NCI-H1417 (cell line): Measurements from ENCODE around the gene PHGDH.
A peak's percentile ranks its signal among the peaks of the same experiment; 100 is the strongest.
"Not testable (repeated sequence)": the region's sequence is repeated elsewhere in the genome, so short reads cannot be mapped to it uniquely, and the experiment has no call there.

Experiments used
- DNase-seq, 3 experiments: peaks; one replicate each; lab custom pipeline; 2025; lab: John Stamatoyannopoulos, UW

The PHGDH gene

GRCh38 chr1:119711804-119712341 is at the start of gene PHGDH:
Gene PHGDH, plus strand, starts transcription at chr1:119711934. Its CDS starts 89 bp downstream, at chr1:119712023.
- peak; percentile 60 to 91 (median 73) for DNase-seq

GRCh38 chr1:119662034-119662437 is 49.7 kb upstream of the PHGDH start:
- peak in 1 of 3 experiments; percentile 30 for DNase-seq

GRCh38 chr1:119664067-119664466 is 47.7 kb upstream of the PHGDH start:
- DNase-seq = no peak

- no peak for DNase-seq
Measured at GRCh38 chr1:119667173-119667572, 44.6 kb upstream of the PHGDH start.

- DNase-seq = no peak
Measured at GRCh38 chr1:119670898-119671297, 40.8 kb upstream of the PHGDH start.

GRCh38 chr1:119673171-119673940 is 38.4 kb upstream of the PHGDH start:
- no peak for DNase-seq

GRCh38 chr1:119674111-119674526 is 37.6 kb upstream of the PHGDH start:
- DNase-seq = no peak

GRCh38 chr1:119674835-119675289 is 36.9 kb upstream of the PHGDH start:
- DNase-seq = peak in 2 of 3 experiments; percentile 70 to 90

GRCh38 chr1:119675349-119676345 is 36.1 kb upstream of the PHGDH start:
- peak; percentile 79 to 95 (median 88) for DNase-seq

GRCh38 chr1:119676571-119677206 is 35.0 kb upstream of the PHGDH start:
- DNase-seq = peak in 1 of 3 experiments; percentile 19

GRCh38 chr1:119679223-119679622 is 32.5 kb upstream of the PHGDH start:
- DNase-seq = no peak

GRCh38 chr1:119680193-119680592 is 31.5 kb upstream of the PHGDH start:
- DNase-seq = no peak

GRCh38 chr1:119680723-119681122 is 31.0 kb upstream of the PHGDH start:
- no peak for DNase-seq

- DNase-seq = no peak
Measured at GRCh38 chr1:119681560-119681959, 30.2 kb upstream of the PHGDH start.

- no peak for DNase-seq
Measured at GRCh38 chr1:119682141-119682540, 29.6 kb upstream of the PHGDH start.

- no peak for DNase-seq
Measured at GRCh38 chr1:119683893-119684292, 27.8 kb upstream of the PHGDH start.

- DNase-seq = peak in 2 of 3 experiments; percentile 56 to 90
Measured at GRCh38 chr1:119686661-119687060, 25.1 kb upstream of the PHGDH start.

- DNase-seq = peak in 2 of 3 experiments; percentile 26 to 55
Measured at GRCh38 chr1:119687434-119688079, 24.2 kb upstream of the PHGDH start.

GRCh38 chr1:119688810-119689209 is 22.9 kb upstream of the PHGDH start:
- no peak for DNase-seq

- DNase-seq = no peak
Measured at GRCh38 chr1:119689511-119689910, 22.2 kb upstream of the PHGDH start.

GRCh38 chr1:119696863-119697262 is 14.9 kb upstream of the PHGDH start:
- DNase-seq = not testable (repeated sequence)
